ENCODE measurements around the gene TENM4.

The TENM4 gene

GRCh38 chr11:78954696-78955095 lies 486.1 kb downstream of the TENM4 start:
- no peak overlapping the region for H3K4me3 ChIP-seq (ENCODE audit: low read depth, low read length)

- H3K4me3 ChIP-seq (ENCODE audit: low read depth, low read length): no peak overlapping the region
These were observed 486.6 kb downstream of the TENM4 start for GRCh38 chr11:78954261-78954660.

GRCh38 chr11:78952890-78953289 lies 487.9 kb downstream of the TENM4 start:
- H3K4me3 ChIP-seq (ENCODE audit: low read depth, low read length): no peak overlapping the region

GRCh38 chr11:78952175-78952574 lies 488.7 kb downstream of the TENM4 start:
- no peak overlapping the region for H3K4me3 ChIP-seq (ENCODE audit: low read depth, low read length)

- H3K4me3 ChIP-seq (ENCODE audit: low read depth, low read length): no peak overlapping the region
These were observed 490.7 kb downstream of the TENM4 start for GRCh38 chr11:78949976-78950690.

- H3K4me3 ChIP-seq (ENCODE audit: low read depth, low read length): no peak overlapping the region
These were observed 493.6 kb downstream of the TENM4 start for GRCh38 chr11:78946945-78947902.

- H3K4me3 ChIP-seq (ENCODE audit: low read depth, low read length): no peak overlapping the region
These were observed 497.0 kb downstream of the TENM4 start for GRCh38 chr11:78943841-78944240.

GRCh38 chr11:78943154-78943553 lies 497.7 kb downstream of the TENM4 start:
- no peak overlapping the region for H3K4me3 ChIP-seq (ENCODE audit: low read depth, low read length)

GRCh38 chr11:78941226-78941851 lies 499.5 kb downstream of the TENM4 start:
- H3K4me3 ChIP-seq (ENCODE audit: low read depth, low read length): no peak overlapping the region

GRCh38 chr11:78940500-78941225 lies 500.2 kb downstream of the TENM4 start:
- no peak overlapping the region for H3K4me3 ChIP-seq (ENCODE audit: low read depth, low read length)

GRCh38 chr11:78938971-78939370 lies 501.9 kb downstream of the TENM4 start:
- no peak overlapping the region for H3K4me3 ChIP-seq (ENCODE audit: low read depth, low read length)

- no peak overlapping the region for H3K4me3 ChIP-seq (ENCODE audit: low read depth, low read length)
These were observed 502.8 kb downstream of the TENM4 start for GRCh38 chr11:78938036-78938435.

GRCh38 chr11:78935398-78936068 lies 505.3 kb downstream of the TENM4 start:
- no peak overlapping the region for H3K4me3 ChIP-seq (ENCODE audit: low read depth, low read length)

GRCh38 chr11:78933350-78933749 lies 507.5 kb downstream of the TENM4 start:
- H3K4me3 ChIP-seq (ENCODE audit: low read depth, low read length): no peak overlapping the region

GRCh38 chr11:78932757-78933156 lies 508.1 kb downstream of the TENM4 start:
- no peak overlapping the region for H3K4me3 ChIP-seq (ENCODE audit: low read depth, low read length)

GRCh38 chr11:78931891-78932290 lies 508.9 kb downstream of the TENM4 start:
- no peak overlapping the region for H3K4me3 ChIP-seq (ENCODE audit: low read depth, low read length)

- H3K4me3 ChIP-seq (ENCODE audit: low read depth, low read length): no peak overlapping the region
These were observed 509.9 kb downstream of the TENM4 start for GRCh38 chr11:78930810-78931523.

GRCh38 chr11:78929906-78930220 lies 511.0 kb downstream of the TENM4 start:
- no peak overlapping the region for H3K4me3 ChIP-seq (ENCODE audit: low read depth, low read length)

- no peak overlapping the region for H3K4me3 ChIP-seq (ENCODE audit: low read depth, low read length)
These were observed 511.5 kb downstream of the TENM4 start for GRCh38 chr11:78929207-78929905.
